ENCODE data around the gene UNC5C. TPM values are rescaled to one million over a fixed set of nuclear protein-coding genes. Genes with fewer than 3 reads are reported as not detected.

Gene UNC5C
- polyA plus RNA-seq, 1 donor from 2014 or later: not detected

GRCh38 chr4:95124906-95125504, 423.8 kb downstream of the UNC5C start:
- H3K36me3 Mint-ChIP-seq: no peaks in the 10 kb centered on the region
- no peak overlapping the region for H3K27ac Mint-ChIP-seq
- H3K4me1 Mint-ChIP-seq: no peaks in the 10 kb centered on the region
- H3K4me3 Mint-ChIP-seq: no peak overlapping the region
- H3K27me3 Mint-ChIP-seq: no peaks in the 10 kb centered on the region
- H3K9me3 Mint-ChIP-seq: no peaks in the 10 kb centered on the region

DNA sequence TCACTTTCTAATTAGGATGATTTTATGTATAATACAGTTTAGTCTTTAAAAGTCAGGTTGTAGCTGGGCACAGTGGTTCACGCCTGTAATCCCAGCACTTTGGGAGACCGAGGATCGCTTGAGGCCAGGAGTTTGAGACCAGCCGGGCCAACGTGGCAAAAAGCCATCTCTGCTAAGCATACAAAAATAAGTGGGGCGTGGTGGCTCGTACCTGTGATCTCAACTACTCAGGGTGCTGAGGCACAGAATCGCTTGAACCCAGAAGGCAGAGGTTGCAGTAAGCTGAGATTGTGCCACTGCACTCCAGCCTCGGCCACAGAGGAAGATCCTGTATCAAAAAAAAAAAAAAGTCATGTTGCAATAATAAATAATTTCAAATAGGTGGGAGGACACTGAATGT, 426.8 kb downstream of the UNC5C start:
- Mint-ChIP-seq H3K27me3 (no peaks in the 10 kb centered on the region), H3K27ac (no peak overlapping the region), H3K4me3 (no peak overlapping the region), H3K9me3 (no peaks in the 10 kb centered on the region), H3K4me1 (no peaks in the 10 kb centered on the region), H3K36me3 (no peaks in the 10 kb centered on the region)

- Mint-ChIP-seq H3K27me3 (no peaks in the 10 kb centered on the region), H3K4me3 (no peak overlapping the region), H3K4me1 (no peaks in the 10 kb centered on the region)
Observed at GRCh38 chr4:95120456-95120855, 428.3 kb downstream of the UNC5C start.

DNA sequence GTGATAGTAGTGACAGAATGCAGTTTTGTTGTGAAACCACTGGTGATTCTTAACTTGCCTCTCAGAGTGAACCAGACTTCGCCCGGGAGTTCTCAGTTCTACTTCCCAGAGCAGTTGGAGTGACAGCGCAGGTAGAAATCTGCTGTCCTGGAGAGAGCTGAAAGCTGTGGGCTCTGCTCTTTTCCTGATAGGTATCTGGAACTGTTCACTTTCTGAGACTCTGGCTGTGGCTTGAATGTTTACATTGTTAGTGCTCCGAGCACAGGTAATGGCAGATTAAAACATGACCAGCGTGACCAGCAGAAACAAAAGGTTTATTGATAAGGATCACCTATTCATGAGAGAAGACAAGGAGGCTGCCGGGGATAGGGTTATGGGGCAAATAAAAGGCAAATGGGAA, 430.3 kb downstream of the UNC5C start:
- peak overlapping the region in 1 of 3 donors; percentile 25 for H3K27ac Mint-ChIP-seq
- peaks cover 0 to 2% (median 0%) of the 10 kb centered on the region in 3 donors for H3K9me3 Mint-ChIP-seq
- H3K36me3 Mint-ChIP-seq: no peaks in the 10 kb centered on the region
- H3K27me3 Mint-ChIP-seq: no peaks in the 10 kb centered on the region
- no peaks in the 10 kb centered on the region for H3K4me1 Mint-ChIP-seq
- H3K4me3 Mint-ChIP-seq: no peak overlapping the region

More at GRCh38 chr4:95120456-95120855, 428.3 kb downstream of the UNC5C start:
- peaks cover 0 to 2% (median 0%) of the 10 kb centered on the region in 3 donors for H3K9me3 Mint-ChIP-seq
- H3K27ac Mint-ChIP-seq: no peak overlapping the region
- no peaks in the 10 kb centered on the region for H3K36me3 Mint-ChIP-seq

- H3K27ac Mint-ChIP-seq: no peak overlapping the region
- H3K36me3 Mint-ChIP-seq: no peaks in the 10 kb centered on the region
- no peaks in the 10 kb centered on the region for H3K27me3 Mint-ChIP-seq
- H3K4me1 Mint-ChIP-seq: no peaks in the 10 kb centered on the region
- H3K4me3 Mint-ChIP-seq: no peak overlapping the region
- peaks cover 0 to 2% (median 0%) of the 10 kb centered on the region in 3 donors for H3K9me3 Mint-ChIP-seq
Observed at GRCh38 chr4:95114521-95114920, 434.3 kb downstream of the UNC5C start.
